ENCODE data around the gene BRIP1. TPM values are rescaled to one million over a fixed set of nuclear protein-coding genes. Genes with fewer than 3 reads are reported as not detected.
"Not testable (repeated sequence)": the region's sequence is repeated elsewhere in the genome, so short reads cannot be mapped to it uniquely, and the experiment has no call there.

BRIP1 gene
- total RNA-seq, 1 experiment from 2014 or later, result 13.8 TPM

GRCh38 chr17:61670691-61671090 is 192.6 kb downstream of the BRIP1 start:
- Mint-ChIP-seq H3K27ac (no peak overlapping the region), H3K27me3 (ENCODE audit: low read depth) (no peaks in the 10 kb centered on the region), H3K4me3 (no peak overlapping the region), H3K36me3 (no peaks in the 10 kb centered on the region; the same call in 1 of the 2 replicates), H3K9me3 (peaks cover 21% of the 10 kb centered on the region), H3K4me1 (no peaks in the 10 kb centered on the region)
- TF ChIP-seq PRRX2 (CRISPR knock-in tag; IDR thresholded peaks at IDR 0.05), result no peak
- TF ChIP-seq ZNF416 (CRISPR knock-in tag; IDR thresholded peaks at IDR 0.05), result no peak
- TF ChIP-seq ZBTB43 (CRISPR knock-in tag; IDR thresholded peaks at IDR 0.05), result no peak
- TF ChIP-seq GABPB1 (CRISPR knock-in tag; IDR thresholded peaks at IDR 0.05), result no peak
- TF ChIP-seq NFE2L1 (CRISPR knock-in tag; IDR thresholded peaks at IDR 0.05), result no peak
- no peak for TF ChIP-seq SP1 (CRISPR knock-in tag; conservative IDR thresholded peaks at IDR 0.05)
- TF ChIP-seq, protein P1, sequence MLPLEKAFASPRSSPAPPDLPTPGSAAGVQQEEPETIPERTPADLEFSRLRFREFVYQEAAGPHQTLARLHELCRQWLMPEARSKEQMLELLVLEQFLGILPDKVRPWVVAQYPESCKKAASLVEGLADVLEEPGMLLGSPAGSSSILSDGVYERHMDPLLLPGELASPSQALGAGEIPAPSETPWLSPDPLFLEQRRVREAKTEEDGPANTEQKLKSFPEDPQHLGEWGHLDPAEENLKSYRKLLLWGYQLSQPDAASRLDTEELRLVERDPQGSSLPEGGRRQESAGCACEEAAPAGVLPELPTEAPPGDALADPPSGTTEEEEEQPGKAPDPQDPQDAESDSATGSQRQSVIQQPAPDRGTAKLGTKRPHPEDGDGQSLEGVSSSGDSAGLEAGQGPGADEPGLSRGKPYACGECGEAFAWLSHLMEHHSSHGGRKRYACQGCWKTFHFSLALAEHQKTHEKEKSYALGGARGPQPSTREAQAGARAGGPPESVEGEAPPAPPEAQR (CRISPR knock-in tag; IDR thresholded peaks at IDR 0.05), result no peak
- TF ChIP-seq NR3C1 (CRISPR knock-in tag; conservative IDR thresholded peaks at IDR 0.05; ENCODE audit: low read depth), result no peak
- ChIA-PET CTCF (interaction anchor here (0.6 kb wide), 1 partner anchor 87 kb away, joined by 3 read pairs; no protein-coding TSS in a partner anchor), POLR2A (no interaction called here)
- ATAC-seq (no peak), DNase-seq (ENCODE audit: low spot score) (no peak)

DNA sequence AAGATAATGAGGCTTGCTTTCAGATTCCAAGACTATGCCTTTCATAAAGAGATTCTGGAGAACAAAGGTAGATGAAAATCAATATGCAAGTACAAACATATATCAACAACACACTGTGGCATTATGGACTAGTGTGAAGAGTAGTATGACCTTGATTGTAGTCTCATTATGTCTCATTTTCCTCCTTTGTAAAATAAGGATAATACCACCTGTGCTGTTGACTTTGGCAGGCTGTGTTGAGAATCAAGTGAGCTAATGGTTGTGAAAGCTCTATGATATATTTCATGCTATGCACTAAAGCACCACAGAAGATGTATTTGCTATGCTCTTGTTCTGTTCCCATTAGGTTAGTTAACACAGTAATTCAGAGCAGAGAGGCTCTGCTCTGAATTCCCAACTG is 193.8 kb downstream of the BRIP1 start:
- Mint-ChIP-seq H3K4me1 (no peaks in the 10 kb centered on the region), H3K27me3 (ENCODE audit: low read depth) (no peaks in the 10 kb centered on the region), H3K4me3 (no peak overlapping the region), H3K9me3 (peaks cover 23% of the 10 kb centered on the region), H3K27ac (no peak overlapping the region), H3K36me3 (no peaks in the 10 kb centered on the region; the same call in 1 of the 2 replicates)
- CTCF ChIA-PET, result no interaction called here
- ATAC-seq (no peak), DNase-seq (ENCODE audit: low spot score) (no peak)
- no peak for TF ChIP-seq JUN (CRISPR knock-in tag; IDR thresholded peaks at IDR 0.05)
- no peak for TF ChIP-seq FOXP1 (CRISPR knock-in tag; IDR thresholded peaks at IDR 0.05; ENCODE audit: borderline replicate concordance)
- no peak for TF ChIP-seq NR3C1 (CRISPR knock-in tag; conservative IDR thresholded peaks at IDR 0.05; ENCODE audit: low read depth)
- TF ChIP-seq, protein P2, sequence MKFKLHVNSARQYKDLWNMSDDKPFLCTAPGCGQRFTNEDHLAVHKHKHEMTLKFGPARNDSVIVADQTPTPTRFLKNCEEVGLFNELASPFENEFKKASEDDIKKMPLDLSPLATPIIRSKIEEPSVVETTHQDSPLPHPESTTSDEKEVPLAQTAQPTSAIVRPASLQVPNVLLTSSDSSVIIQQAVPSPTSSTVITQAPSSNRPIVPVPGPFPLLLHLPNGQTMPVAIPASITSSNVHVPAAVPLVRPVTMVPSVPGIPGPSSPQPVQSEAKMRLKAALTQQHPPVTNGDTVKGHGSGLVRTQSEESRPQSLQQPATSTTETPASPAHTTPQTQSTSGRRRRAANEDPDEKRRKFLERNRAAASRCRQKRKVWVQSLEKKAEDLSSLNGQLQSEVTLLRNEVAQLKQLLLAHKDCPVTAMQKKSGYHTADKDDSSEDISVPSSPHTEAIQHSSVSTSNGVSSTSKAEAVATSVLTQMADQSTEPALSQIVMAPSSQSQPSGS (CRISPR knock-in tag; IDR thresholded peaks at IDR 0.05; ENCODE audit: borderline replicate concordance, low read depth), result no peak
- TF ChIP-seq NFYB (CRISPR knock-in tag; conservative IDR thresholded peaks at IDR 0.05; ENCODE audit: low read depth), result no peak
- POLR2A ChIA-PET, result no interaction called here

DNA sequence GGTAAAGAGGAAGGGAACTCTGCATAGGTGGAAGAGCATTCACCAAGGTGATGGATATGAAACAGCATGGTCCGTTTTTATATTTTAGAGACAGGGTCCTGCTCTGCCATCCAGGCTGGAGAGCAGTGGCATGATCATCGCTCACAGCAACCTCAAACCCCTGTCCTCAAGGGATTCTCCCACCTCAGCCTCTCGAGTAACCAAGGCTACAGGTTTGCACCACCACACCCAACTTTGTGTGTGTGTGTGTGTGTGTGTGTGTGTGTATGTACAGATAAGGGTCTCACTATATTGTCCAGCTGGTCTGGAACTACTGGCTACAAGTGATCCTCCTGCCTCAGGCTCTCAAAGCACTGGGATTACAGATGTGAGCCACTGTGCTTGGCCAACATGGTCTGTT is 194.8 kb downstream of the BRIP1 start:
- TF ChIP-seq ZNF416 (CRISPR knock-in tag; IDR thresholded peaks at IDR 0.05) (no peak), OVOL2 (CRISPR knock-in tag; IDR thresholded peaks at IDR 0.05; ENCODE audit: borderline replicate concordance) (no peak), USF2 (CRISPR knock-in tag; IDR thresholded peaks at IDR 0.05) (no peak)
- TF ChIP-seq, protein P2 (CRISPR knock-in tag; IDR thresholded peaks at IDR 0.05; ENCODE audit: borderline replicate concordance, low read depth), result no peak
- Mint-ChIP-seq H3K27me3 (ENCODE audit: low read depth) (no peaks in the 10 kb centered on the region), H3K27ac (no peak overlapping the region), H3K9me3 (peaks cover 19% of the 10 kb centered on the region), H3K4me3 (no peak overlapping the region), H3K4me1 (no peaks in the 10 kb centered on the region), H3K36me3 (no peaks in the 10 kb centered on the region)
- DNase-seq (ENCODE audit: low spot score) (no peak), ATAC-seq (no peak)
- POLR2A ChIA-PET, result no interaction called here
- CTCF ChIA-PET, result no interaction called here

DNA sequence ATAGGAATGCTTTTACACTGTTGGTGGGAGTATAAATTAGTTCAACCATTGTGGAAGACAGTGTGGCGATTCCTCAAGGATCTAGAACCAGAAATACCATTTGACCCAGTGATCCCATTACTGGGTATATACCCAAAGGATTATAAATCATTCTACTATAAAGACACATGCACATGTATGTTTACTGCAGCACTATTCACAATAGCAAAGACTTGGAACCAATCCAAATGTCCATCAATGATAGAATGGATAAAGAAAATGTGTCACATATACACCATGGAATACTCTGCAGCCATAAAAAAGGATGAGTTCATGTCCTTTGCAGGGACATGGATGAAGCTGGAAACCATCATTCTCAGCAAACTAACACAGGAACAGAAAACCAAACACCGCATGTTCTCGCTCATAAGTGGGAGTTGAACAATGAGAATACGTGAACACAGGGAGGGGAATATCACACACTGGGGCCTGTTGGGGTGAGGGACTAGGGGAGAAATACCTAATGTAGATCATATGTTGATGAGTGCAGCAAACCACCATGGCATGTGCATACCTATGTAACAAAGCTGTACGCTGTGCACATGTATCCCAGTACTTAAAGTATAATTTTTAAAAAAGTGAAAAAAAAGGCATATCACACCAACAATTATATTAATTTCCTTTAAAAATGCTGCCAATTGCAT is 196.8 kb downstream of the BRIP1 start:
- CTCF ChIA-PET; H3K4me1 Mint-ChIP-seq; H3K4me3 Mint-ChIP-seq; H3K27ac Mint-ChIP-seq; H3K27me3 Mint-ChIP-seq (ENCODE audit: low read depth); ATAC-seq; POLR2A ChIA-PET; DNase-seq (ENCODE audit: low spot score); H3K36me3 Mint-ChIP-seq: not testable (repeated sequence)
- H3K9me3 Mint-ChIP-seq, result peaks cover 11% of the 10 kb centered on the region; the same call in 1 of the 2 replicates
